ENCODE measurements around the gene ADIPOR2.
"Not testable (repeated sequence)": the region's sequence is repeated elsewhere in the genome, so short reads cannot be mapped to it uniquely, and the experiment has no call there.

Gene ADIPOR2

DNA sequence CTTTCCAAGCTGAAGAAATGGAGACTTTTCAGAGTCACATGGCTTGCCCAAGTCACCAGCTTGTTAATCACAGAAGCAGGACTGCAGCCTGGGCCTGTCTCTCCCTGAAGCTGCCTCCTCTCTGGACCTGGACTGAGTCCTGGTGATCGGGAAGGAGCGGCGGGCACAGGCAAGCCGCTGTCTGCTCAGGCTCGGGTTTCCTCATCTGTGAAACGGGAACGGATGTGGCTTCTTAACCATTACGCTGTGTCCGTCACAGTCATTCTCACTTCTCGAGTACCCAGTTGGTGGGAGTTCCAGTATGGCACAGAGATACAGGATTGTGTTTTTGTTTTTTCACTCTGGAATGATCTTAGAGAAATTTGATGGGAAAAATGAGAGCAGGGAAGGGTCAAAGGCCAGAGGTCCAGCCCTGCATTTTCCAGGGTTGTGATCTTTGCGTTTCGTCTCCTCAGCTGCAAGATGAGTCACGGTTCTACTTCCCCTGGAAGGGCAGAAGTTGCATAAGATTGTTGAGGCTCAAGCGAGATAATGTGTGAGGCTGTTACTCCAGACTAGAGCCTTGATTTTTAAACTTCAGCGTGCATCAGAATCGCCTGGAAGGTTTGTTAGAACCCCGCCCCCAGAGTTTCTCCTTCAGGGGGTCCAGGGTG, 121.9 kb downstream of the ADIPOR2 start:
- DNase-seq (ENCODE audit: low read depth in 2 of 2) = no peak

DNA sequence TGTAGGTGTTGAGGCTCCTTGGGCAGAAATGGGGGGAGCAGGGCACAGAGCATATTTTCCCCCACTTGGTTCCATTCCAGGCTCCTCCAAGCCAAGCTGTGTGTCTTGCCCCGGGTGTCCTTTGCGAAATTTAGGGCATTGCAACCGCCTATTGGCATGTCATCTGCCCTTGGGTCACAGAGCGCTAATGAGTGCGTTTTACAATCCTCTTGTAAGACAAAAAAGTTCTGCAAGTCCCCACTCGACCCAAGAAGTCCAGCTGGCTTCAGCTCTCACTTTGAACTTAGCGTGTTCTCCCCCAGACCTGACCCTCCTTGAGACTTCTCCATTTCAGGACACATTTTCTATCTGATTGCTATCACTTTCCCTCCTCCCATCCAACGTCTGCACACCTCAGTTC, 123.4 kb downstream of the ADIPOR2 start:
- no peak for DNase-seq (ENCODE audit: low read depth in 2 of 2)

DNA sequence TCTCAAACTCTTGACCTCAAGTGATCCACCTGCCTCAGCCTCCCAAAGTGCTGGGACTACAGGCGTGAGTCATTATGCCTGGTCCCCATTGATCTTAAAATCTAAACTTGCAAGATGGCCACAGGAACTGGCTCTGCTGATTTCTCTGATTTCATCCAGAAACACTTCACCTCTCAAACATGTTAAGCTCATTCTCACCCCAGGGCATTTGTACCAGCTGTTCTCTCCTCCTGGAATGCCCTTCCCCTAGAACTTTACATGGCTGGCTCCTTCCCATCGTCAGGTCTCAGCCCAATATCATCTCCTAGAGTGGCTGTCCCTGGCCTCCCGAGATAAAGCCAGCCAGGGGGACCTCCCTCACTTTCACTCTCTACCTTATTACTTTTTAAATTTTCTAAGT, 124.2 kb downstream of the ADIPOR2 start:
- no peak for DNase-seq (ENCODE audit: low read depth in 2 of 2)

DNA sequence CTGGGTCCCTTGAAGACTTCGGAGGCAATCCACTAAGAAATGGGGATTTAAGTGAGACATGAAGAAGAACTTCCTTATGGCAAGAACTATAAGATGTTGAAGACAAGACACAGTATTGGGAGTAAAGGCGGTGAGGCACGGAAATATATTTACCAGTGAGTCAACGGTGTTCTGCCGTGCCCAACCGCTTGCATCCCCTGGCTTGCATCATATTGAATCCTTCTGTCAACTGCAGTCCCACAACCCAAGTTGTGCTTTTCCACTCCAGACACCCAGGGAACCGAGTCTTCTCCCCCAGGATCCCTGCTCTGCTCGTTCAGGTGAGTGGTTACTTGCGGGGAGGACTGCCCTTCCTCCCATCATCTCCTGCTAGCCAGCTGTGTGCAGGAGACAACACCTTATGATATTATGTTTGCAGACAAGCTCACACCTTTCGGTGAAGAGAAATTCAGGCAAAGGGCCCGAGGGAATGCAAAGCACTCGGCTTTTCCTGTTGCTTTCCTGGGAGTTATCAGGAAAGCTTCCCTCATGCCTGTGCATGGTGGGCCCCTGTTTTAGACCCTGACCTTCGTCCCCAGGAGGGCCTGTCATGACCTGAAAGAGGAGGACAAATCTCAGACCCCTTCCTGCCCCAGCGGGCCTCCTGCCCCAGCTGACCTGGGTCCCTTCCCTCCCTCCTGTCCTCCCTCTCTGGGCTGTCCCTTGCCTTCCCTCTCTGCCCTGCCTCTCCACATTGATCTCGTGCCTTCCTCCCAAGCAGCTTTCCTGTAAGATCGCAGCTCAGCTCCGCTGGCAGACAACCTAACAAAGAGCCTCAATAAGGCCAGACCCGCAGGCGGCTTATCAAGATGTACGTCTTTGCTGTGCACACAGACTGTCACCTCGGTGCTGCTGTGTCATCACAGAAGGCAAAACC, 125.2 kb downstream of the ADIPOR2 start:
- no peak for DNase-seq (ENCODE audit: low read depth in 2 of 2)

DNA sequence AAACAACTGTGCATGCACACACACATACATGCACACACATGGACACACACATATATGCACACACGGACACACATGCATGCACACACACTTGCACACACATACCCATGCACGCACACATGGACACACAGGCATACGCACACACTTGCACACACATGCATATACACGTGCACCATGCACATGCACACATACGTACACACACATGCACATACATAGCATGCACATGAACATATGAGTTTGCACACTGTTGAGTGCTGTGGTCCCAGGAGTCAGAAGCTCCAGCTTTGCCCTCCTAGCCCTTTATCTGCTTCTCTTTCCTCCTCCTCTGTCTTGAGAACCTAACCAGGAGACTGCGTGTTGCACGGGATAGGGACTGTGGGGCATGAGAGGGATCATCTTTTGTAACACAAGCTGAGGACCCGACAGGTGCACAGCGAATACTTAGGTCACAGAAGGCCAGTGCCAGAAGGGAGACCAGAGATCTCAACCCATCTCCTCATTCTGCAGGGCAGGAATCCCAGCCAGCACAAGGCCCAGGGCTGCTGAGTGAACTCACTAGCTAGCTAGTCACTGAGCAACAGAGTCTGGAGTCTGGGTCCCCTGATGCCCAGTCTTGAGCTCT, 126.0 kb downstream of the ADIPOR2 start:
- DNase-seq (ENCODE audit: low read depth in 2 of 2) = no peak

- not testable (repeated sequence) for DNase-seq (ENCODE audit: low read depth in 2 of 2)
Observed at GRCh38 chr12:1817928-1818327, 127.1 kb downstream of the ADIPOR2 start.

DNA sequence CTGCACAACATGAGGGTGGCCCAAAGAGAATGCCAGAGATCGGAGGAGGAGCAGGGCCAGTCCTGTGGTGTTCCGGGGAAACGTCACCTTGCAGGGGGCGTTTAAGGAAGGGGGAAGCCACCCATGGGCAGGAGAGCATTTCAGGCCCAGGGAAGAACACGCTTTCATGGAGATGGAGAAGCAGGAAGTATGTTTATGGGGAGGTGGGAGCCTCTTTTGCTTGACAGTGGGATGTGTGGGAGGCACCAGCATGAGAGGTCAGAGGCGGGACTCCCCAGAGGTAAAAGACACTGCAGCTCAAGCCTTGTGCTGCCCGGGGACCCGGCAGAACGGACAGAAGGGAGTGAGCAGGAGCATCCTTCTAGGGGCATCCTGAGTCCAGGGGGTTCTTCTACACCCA, 128.2 kb downstream of the ADIPOR2 start:
- DNase-seq (ENCODE audit: low read depth in 2 of 2) = no peak

- DNase-seq (ENCODE audit: low read depth in 2 of 2) = no peak
Observed at GRCh38 chr12:1819571-1819970, 128.7 kb downstream of the ADIPOR2 start.

DNA sequence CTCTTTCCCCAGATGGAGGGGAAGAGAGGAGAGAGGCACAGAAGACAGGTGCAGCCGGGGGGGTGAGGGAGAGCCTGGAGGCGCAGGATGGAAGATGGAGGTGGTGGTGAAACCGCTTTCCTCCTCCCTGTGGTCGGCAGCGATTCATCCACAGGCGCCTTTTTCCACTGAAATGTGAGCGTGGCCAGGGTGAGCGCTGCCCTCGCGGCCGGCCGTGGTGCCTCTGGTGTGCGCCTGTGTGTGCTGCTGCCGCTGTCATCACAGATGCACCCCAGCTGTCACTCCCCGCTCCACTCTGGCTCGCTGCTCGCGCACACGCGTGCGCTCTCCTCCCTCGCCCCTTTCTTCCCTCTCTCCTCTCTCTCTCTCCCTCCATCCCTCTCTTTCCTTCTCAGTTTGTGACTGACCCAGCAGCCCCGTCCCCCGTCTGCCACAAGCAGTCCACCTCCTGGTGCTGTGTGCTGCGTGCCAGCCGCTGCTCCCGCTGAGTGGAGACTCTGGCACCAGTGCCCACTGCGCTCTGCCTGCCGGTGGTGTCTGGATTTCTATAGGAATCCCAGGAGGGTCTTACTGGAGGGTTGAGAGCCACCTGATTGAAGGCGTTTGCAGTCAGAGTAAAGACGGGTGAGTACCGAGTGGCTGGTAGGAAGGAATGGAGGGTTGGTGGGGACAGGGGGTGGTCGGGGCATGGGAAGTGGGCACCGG, 129.5 kb downstream of the ADIPOR2 start, which contains the start of gene LRTM2:
LRTM2 (plus strand) TSS at position 375 of the 705 bp plus-strand sequence. CDS start 7,584 bp downstream, outside the sequence.
- no peak for DNase-seq (ENCODE audit: low read depth in 2 of 2)

GRCh38 chr12:1820896-1821291, 130.0 kb downstream of the ADIPOR2 start:
- no peak for DNase-seq (ENCODE audit: low read depth in 2 of 2)

- DNase-seq (ENCODE audit: low read depth in 2 of 2) = no peak
Observed at GRCh38 chr12:1821805-1822204, 130.9 kb downstream of the ADIPOR2 start.

GRCh38 chr12:1822699-1823098, 131.8 kb downstream of the ADIPOR2 start:
- DNase-seq (ENCODE audit: low read depth in 2 of 2) = no peak

GRCh38 chr12:1823237-1823636, 132.4 kb downstream of the ADIPOR2 start:
- DNase-seq (ENCODE audit: low read depth in 2 of 2) = no peak

DNA sequence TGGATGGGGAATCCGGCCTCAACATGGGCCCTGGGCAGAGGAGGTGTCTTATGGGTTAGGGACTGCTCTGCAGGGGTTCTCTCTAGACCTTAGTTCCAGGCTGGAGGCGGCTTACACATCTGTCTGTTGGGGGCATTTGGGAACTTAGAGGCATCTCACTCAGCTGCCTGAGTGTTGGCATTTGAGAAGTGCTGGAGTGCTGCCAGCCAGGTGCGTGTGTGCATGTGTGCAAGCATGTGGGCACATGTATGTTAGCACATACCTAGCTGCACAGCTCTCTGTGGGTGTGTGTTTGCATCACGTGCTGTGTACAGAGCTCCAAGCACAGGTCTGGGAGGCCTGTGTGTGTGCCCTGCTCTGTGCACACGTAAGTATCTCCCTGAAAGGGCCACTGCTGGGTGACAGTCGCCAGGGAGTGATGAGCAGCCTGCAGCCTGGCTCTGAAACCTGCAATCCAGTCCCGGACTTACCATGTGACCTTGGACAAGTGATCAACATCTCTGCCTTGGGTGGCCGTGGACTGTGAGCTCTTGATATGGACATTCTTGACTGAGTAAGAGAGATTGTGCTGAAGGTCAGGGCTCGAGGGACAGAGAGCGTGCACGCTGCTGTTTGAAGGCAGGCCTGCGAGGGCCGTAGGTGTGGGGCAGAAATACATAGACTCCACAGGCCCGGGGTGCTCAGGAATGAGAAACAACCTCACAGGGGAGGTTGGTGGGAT, 134.7 kb downstream of the ADIPOR2 start:
- no peak for DNase-seq (ENCODE audit: low read depth in 2 of 2)

- DNase-seq (ENCODE audit: low read depth in 2 of 2) = no peak
Observed at GRCh38 chr12:1826401-1826800, 135.5 kb downstream of the ADIPOR2 start.

GRCh38 chr12:1826867-1827705, 136.2 kb downstream of the ADIPOR2 start:
- no peak for DNase-seq (ENCODE audit: low read depth in 2 of 2)

DNA sequence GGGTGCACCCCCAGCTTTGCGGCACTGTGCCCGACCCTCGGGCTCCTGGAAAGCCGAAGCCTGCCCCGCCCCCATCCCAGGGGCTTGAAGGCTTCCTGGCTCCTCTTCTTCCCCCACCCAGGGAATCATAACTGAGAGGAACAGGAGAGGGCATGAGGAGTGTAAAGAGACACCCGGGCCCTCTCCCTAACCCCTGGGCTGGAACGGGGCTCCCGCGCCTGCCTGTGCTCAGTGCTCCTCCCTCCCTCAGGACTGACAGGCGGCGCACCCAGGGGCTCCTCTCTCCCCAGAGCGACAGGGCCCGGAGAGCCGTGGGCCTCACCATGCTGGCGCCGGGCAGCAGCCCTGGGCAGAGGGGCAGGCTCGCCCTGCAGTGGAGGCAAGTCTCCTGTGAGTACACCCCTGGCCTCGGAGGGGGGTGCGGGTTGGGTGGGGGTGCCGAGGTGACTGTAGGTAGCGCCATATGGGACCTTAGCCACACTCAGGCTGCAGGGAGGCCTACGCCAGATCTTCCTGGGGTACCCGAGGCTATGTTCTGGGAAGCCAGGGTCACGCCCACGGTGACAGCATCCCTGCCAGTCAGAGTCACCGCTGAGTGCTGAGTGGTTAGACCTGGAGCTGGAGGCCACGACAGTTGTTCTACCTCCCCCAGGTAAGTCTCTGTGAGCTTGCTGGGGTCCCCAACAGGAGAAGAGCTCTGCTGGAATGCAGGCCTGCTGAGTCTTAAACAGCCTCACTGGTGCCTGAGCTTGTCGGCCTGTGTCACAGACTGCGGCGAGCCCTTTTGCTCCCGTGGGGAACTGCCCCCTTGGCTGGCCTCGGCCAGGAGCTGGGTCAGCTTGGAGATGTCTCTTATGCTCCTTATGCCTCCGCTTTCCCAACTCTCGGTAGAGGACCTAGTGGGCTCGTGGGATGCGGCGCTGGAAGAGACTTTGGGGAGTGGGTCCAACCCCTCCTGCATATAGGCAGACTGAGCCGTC, 137.2 kb downstream of the ADIPOR2 start:
- no peak for DNase-seq (ENCODE audit: low read depth in 2 of 2)

DNA sequence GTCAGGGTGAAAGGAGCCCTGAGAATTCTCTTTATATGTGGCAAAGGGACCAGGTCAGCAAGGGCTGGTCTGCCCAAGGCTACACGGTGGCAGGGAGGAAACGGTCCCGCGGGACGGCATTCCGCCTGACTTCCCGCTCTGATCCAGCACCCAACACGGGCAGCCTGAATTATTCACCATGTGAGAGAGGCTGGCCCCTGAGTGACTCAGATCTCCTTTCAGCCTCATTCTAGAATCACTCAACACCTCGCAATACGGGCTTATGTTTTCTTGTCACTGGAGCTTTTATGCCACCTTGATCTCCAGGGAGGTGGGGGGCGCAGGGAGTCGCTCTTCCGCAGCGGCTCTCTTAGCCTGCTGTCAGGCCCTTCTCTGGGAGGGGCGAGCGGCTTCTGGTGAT, 138.0 kb downstream of the ADIPOR2 start:
- no peak for DNase-seq (ENCODE audit: low read depth in 2 of 2)

DNA sequence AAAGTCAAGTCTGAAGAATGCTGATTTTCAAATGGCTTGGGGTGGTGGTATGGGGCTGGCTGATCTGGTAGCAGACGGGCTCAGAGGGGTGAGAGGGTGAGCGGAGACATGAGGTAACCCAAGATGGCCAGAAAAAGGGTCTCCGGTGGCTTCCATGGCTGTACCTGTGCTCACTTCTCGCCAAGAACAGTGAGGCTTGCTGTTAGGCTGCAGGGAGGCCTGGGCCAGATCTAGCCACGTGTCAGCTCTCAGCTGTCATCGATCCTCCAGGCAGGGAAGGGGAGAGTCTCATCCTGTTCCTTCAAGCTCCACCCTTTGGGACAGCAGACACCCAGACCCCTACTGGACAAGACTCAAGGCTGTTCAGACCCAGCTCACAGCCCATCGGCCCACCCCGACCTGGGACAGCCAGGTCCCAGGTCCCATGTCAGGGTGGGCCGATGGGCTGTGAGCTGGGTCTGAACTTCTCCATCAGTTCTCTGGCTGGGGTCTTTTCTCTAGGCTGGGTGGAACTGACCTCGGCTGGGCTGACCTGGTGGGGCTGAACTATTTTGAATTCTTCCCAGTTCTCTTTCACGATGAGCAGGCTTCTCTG, 138.5 kb downstream of the ADIPOR2 start:
- no peak for DNase-seq (ENCODE audit: low read depth in 2 of 2)
